ENCODE measurements around the gene HAVCR2.

DNA sequence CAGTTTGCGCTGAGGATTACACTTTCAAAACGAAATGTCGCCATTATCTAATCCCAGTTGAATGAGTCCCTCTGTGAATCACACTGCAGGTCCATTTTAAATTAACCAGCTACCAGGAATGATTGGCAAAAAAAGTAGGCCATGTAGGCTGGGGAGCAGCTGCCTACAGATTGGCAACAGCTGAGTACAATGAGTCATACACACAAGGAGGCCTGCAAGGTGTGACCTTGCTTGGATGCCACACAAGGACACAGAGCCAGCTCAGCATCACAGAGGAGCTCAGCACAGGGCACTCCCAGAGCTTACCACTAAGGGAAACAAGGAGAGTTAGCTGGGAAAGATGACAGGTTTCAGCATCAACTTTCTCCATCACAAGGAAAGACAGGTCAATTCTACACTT is 62.8 kb downstream of the HAVCR2 start:
- no peak for TF ChIP-seq CTCF (conservative IDR thresholded peaks at IDR 0.05 in 1 of 2, IDR thresholded peaks at IDR 0.05 in 1 of 2; ENCODE audit: extremely low read depth in 1 of 2, insufficient read depth in 1 of 2, low read depth in 1 of 2, low read length in 2 of 2)
- TF ChIP-seq EZH2 (IDR thresholded peaks at IDR 0.05; ENCODE audit: borderline replicate concordance, low read length) = no peak

Data from mammary epithelial cell (primary cell).